Muscle of arm (tissue), 12 donors: ENCODE measurements around the gene CTAGE1. TPM values are rescaled to one million over a fixed set of nuclear protein-coding genes. Genes with fewer than 3 reads are reported as not detected.
A peak's percentile ranks its signal among the peaks of the same experiment; 100 is the strongest.
"Not testable (repeated sequence)": the region's sequence is repeated elsewhere in the genome, so short reads cannot be mapped to it uniquely, and the experiment has no call there.

Experiments
- DNase-seq: peaks from one replicate; pipeline ENCODE4 v3.0.0-alpha.2; 2013
- polyA plus RNA-seq, 12 donors: library from polyadenylated mRNA; unstranded; fragments of 120-200 nt; gene quantifications; one replicate each; pipeline ENCODE4 v1.2.1, GENCODE V29; 2013; ENCODE audit not compliant: insufficient read length in 12 of 12

CTAGE1 gene
- polyA plus RNA-seq, 12 donors, result not detected

DNA sequence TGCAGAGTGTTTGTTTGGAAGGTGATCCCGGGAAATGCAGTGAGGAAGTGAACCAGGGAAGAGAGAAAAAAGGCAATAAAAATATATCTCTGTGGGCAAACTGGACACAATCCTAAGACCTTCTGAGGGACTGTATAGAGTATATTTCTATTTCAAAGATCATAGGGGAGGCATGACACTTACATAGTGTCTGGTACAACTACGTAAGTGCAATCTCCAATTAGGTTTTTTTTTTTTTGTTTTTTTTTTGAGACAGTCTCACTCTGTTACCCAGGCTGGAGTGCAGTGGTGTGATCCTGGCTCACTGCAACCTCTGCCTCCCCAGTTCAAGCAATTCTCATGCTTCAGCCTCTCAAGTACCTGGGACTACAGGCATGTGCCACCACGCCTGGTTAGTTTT lies 24.6 kb downstream of the CTAGE1 start:
- not testable (repeated sequence) for DNase-seq

DNA sequence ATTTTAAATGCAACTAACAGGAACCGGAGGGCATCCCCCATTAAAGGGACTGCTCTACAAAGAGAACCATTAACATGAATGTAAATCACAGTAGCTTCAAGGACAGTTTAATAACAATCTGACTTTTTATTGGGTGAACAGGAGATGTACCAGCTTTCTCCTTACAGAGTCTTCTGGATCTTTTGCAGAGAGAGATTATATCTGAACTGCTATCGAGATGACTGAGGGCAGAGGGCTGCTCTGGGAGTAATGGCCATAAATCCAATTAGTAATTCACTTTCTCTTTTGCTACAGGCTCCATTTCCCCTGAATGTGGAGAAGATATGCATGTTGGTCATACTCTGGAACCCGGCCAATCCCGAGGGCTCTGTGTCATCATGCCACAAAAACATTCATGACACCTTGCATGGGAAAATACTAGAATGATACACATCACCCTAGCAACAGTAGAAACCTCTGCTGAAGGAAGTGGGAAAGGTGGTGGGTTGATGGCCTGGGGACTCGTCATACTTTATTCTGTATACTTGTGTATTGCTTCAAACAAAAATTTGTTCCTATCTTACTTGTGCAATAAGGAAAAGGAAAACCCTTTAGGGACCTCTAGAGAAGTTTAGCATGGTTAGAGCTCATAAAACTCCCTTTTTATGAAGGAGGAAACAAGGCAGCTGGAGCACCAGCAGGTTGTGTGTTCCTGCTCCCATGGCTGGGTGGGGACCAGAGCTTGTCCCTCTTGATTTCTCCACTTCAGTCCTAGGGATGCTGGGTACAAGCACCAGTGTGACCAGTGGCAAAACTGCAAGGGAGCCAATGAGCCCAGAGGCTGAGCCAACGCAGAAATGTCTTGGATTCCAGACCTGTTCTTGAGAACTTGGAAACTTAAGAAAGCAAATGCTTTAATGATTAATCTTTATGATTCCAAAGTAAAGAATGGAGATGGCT lies 26.0 kb downstream of the CTAGE1 start:
- no peak for DNase-seq

DNA sequence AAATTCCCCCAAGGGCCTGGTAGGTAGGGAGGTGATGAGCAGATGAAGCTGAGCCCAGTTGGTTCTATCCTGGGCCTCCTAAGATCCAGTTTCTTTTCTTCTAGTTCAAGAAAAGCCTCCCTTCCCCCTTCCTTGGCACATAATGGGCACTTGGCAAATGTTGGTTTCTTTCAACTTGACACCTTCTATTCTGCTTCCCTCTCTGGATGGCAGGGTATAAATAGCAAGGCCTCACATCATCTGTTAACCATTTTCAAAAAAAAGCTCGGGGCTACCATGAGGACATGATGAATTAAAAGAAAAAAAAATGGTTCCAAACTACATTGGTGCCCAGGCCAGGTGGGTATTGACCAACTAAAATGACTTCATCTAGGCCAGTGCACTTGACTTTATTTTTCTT lies 29.9 kb downstream of the CTAGE1 start:
- no peak for DNase-seq

DNA sequence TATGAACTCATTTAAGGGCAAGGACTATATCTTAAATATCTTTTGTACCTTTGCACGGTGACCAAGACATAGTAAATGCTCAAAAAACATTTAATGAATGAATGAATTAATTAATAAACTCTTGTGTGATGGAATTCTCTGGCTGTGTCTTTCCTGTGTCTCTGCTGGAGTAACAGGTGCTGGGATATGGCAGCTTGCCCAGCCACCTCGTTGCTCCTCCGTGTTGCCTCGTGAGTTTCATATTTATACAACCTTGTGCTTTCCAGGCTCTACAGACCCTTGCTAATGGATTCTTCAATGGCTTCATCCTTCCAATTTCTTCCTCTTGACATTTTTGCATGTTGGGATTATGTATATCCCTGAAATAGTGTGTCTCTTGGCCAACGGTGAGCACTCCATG lies 30.4 kb downstream of the CTAGE1 start:
- DNase-seq, result no peak

DNA sequence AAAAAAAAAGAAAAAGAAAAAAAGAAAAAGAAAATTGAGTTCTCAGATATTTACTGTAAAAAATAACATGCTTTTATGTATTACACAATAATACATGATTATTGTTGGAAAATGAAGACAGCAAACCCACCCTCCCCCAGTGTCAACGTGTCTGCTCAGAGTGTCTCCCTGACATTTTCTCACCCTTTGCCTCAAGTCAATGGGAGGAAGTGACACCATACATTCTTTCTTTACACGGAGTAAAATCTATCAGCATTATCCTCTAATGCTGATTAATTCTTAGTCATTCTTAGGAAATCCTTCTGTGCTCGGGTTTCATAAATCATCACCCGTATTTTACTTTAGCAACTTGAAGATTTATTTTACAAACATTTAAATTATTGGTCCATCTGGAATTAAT lies 32.0 kb downstream of the CTAGE1 start:
- peak; percentile 5 for DNase-seq

DNA sequence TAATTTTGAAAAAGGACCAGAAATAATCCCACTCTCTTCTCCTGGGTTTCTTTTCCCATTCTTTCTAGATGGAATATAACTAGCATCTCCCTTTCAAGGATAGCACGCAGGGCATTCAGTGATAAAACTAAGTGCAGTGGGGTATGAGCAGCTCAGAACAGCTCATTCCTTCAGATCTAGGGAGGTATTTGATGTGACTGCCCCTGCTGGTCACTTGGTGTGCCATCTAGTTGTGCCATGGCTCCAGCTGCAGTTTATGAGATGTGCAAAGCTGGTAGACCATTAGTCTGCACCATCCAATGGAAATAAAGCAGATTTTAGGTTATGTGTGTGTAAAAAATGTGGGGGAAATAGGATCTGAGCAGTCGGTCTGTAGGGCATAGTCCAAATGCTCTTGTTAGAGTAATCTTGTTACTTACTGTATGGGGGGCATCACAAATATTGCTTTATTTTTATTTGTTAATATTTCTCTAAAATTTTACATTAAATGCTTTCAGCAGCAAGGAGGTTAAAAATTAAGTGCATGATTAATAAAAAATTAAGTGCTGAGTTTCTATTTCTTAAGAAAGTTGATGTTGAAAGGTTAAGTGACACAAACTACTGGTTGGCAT lies 38.9 kb downstream of the CTAGE1 start:
- DNase-seq, result no peak

DNA sequence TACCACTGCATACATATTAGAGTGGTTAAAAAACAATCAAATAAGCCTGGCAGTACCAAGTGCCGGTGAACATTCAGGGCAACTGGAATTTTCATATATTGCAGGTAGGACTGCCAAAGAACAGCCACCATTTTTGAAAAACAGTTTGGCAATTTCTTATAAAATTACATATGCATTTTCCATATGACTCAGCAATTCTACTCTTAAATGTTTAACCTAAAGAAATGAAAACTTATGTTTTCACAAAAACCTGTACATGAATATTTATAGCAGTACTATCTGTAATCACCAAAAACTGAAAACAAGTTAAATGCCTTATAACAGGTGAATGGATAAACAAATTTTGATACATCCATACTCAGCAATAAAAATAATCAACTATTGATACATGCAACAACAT lies 39.9 kb downstream of the CTAGE1 start:
- no peak for DNase-seq

DNA sequence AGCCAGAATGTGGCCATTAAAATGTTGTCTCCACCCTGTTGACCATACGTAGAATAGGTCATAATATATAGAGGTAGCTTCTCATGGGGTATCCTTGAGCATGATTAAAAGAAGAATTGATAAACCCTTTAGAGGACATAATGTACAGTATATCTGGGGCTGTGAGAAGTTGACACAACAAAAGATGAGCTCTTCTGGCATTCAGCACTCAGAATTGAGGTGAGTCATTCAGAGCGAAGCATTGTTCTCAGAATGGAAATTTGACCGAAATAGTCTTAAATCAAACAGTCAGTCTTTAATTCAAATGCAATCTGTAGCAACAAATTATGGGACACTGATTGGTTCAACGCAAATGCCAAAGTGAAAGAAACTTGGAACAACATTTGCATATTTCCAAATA lies 47.3 kb downstream of the CTAGE1 start:
- DNase-seq, result no peak

DNA sequence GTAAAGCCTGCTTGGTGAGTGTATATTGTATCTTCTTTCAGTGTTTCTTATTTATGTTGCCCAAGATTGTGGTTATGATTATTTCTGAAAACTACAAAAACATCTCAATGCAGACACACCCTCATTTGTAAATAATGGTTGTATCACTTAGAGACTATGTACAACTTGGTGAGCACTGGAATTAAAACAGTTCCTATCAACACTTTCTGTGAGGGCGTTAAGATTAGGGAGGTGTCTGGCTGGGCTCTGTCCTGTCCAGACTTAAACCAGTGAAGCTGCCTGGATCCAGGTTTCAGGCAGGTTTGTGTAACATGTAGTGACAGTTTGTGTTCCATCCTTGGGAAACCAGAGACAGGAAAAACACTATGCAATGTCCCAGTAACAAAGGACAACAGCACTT lies 49.7 kb downstream of the CTAGE1 start:
- no peak for DNase-seq

DNA sequence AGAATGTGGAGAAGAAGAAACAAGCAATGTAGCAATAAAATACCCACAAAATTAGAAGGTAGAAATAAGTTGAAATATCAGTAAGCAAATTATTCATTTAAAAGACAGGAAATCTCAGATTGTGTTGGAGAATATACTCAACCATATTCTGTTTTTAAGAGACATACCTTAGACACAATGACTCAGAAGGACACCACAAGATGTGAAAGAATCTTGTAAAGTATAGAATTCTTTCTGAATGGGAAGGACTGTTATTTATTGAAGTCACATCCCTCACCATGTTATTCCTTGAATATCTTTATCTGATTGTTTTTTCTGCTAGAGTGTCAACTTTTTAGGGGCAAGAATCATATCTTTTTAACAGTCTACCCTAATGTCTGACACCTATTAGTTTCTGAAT lies 50.4 kb downstream of the CTAGE1 start:
- DNase-seq, result no peak

DNA sequence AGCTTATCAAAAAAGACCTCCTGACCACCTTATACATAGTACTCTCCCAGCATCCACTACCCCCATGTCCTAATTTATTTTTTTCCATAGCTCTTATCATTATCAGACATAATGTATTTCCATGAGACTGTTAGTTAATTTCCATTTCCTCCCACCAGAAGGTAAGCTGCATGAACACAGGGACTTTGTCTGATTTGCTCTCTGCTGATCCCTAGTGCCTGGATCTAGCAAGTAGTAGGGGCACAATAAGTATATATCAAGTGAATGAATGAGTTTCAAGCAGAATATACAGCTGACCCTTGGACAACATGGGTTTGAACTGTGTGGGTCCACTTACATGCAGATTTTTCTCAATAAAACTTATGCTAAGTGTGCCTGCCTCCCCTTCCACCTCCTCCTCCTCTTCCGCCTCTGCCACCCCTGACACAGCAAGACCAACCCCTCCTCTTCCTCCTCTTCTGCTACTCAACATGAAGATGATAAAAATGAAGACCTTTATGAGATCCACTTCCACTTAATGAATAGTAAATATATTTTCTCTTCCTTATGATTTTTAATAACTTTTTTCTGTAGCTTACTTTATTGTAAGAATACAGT lies 53.8 kb downstream of the CTAGE1 start:
- DNase-seq, result no peak

Other genes with a start within 250 kb of the CTAGE1 start
- gene GATA6, start 248.3 kb downstream of the CTAGE1 start, polyA plus RNA-seq, result 10 to 100 TPM in 1 of 12 donors, 1 to 10 TPM in 9, under 1 TPM in 1, not detected in 1; 0.99 to 16.3 (median 1.6) TPM